ENCODE results near the gene MAP3K14.

The MAP3K14 gene

GRCh38 chr17:45266372-45266926 is 50.4 kb downstream of the MAP3K14 start:
- Histone ChIP-seq H3K27ac (ENCODE audit: low read length) (no peak overlapping the region), H3K27me3 (replicated peaks; ENCODE audit: insufficient read depth, low read length) (no peaks in the 10 kb centered on the region), H3F3A (ENCODE audit: insufficient read depth, low read length) (0 out of 2 replicates have a peak, but pooled peaks cover 3% of the 10 kb centered on the region), H3K9me3 (replicated peaks; ENCODE audit: insufficient read depth, low read length) (no peaks in the 10 kb centered on the region), H4K20me1 (ENCODE audit: insufficient read depth, low read length) (no peaks in the 10 kb centered on the region), H3K9ac (ENCODE audit: low read length) (no peak overlapping the region), H3K4me3 (ENCODE audit: low read length) (no peak overlapping the region), H2AFZ (ENCODE audit: low read length) (no peak overlapping the region), H3K9me2 (replicated peaks; ENCODE audit: insufficient read depth, low read length) (no peaks in the 10 kb centered on the region), H3K36me3 (replicated peaks; ENCODE audit: insufficient read depth, low read length) (no peaks in the 10 kb centered on the region; the same call in 1 of the 2 replicates), H3K79me2 (ENCODE audit: low read length) (no peaks in the 10 kb centered on the region), H3K4me1 (ENCODE audit: low read length) (no peaks in the 10 kb centered on the region), H3K4me2 (ENCODE audit: low read depth, low read length) (no peak overlapping the region)
- TF ChIP-seq EZH2 (optimal IDR thresholded peaks at IDR 0.05; ENCODE audit: low read depth, low read length) (no peak), EZH2phosphoT487 (IDR thresholded peaks at IDR 0.05; ENCODE audit: low read length) (no peak), CTCF (IDR thresholded peaks at IDR 0.05; ENCODE audit: low read length) (no peak)
- no peak for DNase-seq

DNA sequence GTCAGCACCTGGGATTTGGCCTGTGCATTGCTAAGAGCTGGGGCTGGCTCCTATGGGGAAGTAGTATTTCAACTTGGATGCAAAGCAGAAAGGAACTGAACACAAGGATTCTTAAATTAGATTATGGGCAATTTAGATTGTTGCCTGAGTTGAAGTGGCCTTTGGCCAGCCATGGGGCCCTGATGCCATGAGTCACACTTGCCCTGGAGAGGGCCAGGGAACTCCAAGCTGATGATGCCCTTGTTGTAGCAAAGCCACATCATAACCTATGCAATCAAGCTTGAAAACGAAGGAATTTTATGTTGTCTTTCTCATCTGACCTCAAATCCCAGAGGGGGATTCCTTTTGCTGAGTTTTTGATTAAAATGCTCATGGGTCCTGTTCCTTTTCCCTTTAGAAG is 51.0 kb downstream of the MAP3K14 start:
- H3K27me3 ChIP-seq (replicated peaks; ENCODE audit: insufficient read depth, low read length), result no peaks in the 10 kb centered on the region
- H3K4me2 ChIP-seq (ENCODE audit: low read depth, low read length), result no peak overlapping the region

GRCh38 chr17:45264988-45265387 is 51.8 kb downstream of the MAP3K14 start:
- Histone ChIP-seq H4K20me1 (ENCODE audit: insufficient read depth, low read length) (no peaks in the 10 kb centered on the region), H3K9me3 (replicated peaks; ENCODE audit: insufficient read depth, low read length) (no peaks in the 10 kb centered on the region), H3K9me2 (replicated peaks; ENCODE audit: insufficient read depth, low read length) (no peaks in the 10 kb centered on the region), H3K36me3 (replicated peaks; ENCODE audit: insufficient read depth, low read length) (no peaks in the 10 kb centered on the region; the same call in 1 of the 2 replicates), H2AFZ (ENCODE audit: low read length) (no peak overlapping the region), H3K9ac (ENCODE audit: low read length) (no peak overlapping the region), H3K4me1 (ENCODE audit: low read length) (no peaks in the 10 kb centered on the region), H3F3A (ENCODE audit: insufficient read depth, low read length) (0 out of 2 replicates have a peak, but pooled peaks cover 6% of the 10 kb centered on the region), H3K79me2 (ENCODE audit: low read length) (no peaks in the 10 kb centered on the region), H3K4me3 (ENCODE audit: low read length) (no peak overlapping the region), H3K4me2 (ENCODE audit: low read depth, low read length) (no peak overlapping the region), H3K27ac (ENCODE audit: low read length) (no peak overlapping the region), H3K27me3 (replicated peaks; ENCODE audit: insufficient read depth, low read length) (no peaks in the 10 kb centered on the region)
- no peak for TF ChIP-seq CTCF (IDR thresholded peaks at IDR 0.05; ENCODE audit: low read length)
- no peak for TF ChIP-seq EZH2 (optimal IDR thresholded peaks at IDR 0.05; ENCODE audit: low read depth, low read length)
- TF ChIP-seq EZH2phosphoT487 (IDR thresholded peaks at IDR 0.05; ENCODE audit: low read length), result no peak
- DNase-seq, result no peak

More for the DNA sequence above, 51.0 kb downstream of the MAP3K14 start:
- Histone ChIP-seq H3K9me3 (replicated peaks; ENCODE audit: insufficient read depth, low read length) (no peaks in the 10 kb centered on the region), H3K4me3 (ENCODE audit: low read length) (no peak overlapping the region), H3K9me2 (replicated peaks; ENCODE audit: insufficient read depth, low read length) (no peaks in the 10 kb centered on the region), H3K36me3 (replicated peaks; ENCODE audit: insufficient read depth, low read length) (no peaks in the 10 kb centered on the region; the same call in 1 of the 2 replicates), H3K79me2 (ENCODE audit: low read length) (no peaks in the 10 kb centered on the region), H2AFZ (ENCODE audit: low read length) (no peak overlapping the region), H3K4me1 (ENCODE audit: low read length) (no peaks in the 10 kb centered on the region), H3K27ac (ENCODE audit: low read length) (no peak overlapping the region), H3K9ac (ENCODE audit: low read length) (no peak overlapping the region), H3F3A (ENCODE audit: insufficient read depth, low read length) (0 out of 2 replicates have a peak, but pooled peaks cover 3% of the 10 kb centered on the region), H4K20me1 (ENCODE audit: insufficient read depth, low read length) (no peaks in the 10 kb centered on the region)
- TF ChIP-seq EZH2 (optimal IDR thresholded peaks at IDR 0.05; ENCODE audit: low read depth, low read length), result no peak
- TF ChIP-seq EZH2phosphoT487 (IDR thresholded peaks at IDR 0.05; ENCODE audit: low read length), result no peak
- TF ChIP-seq CTCF (IDR thresholded peaks at IDR 0.05; ENCODE audit: low read length), result no peak
- DNase-seq, result no peak

Measured in MM.1S (cell line).